Measurements from ENCODE around the gene BTN2A1.
"Not testable (repeated sequence)": the region's sequence is repeated elsewhere in the genome, so short reads cannot be mapped to it uniquely, and the experiment has no call there.

Gene BTN2A1

GRCh38 chr6:26457806-26458688 is at the start of gene BTN2A1:
Gene BTN2A1 (plus strand): TSS chr6:26457955. CDS start chr6:26458637, 682 bp downstream.
- peak; percentile 41 for DNase-seq (ENCODE audit: low read depth)

GRCh38 chr6:26408828-26409730 is 48.7 kb upstream of the BTN2A1 start:
- DNase-seq (ENCODE audit: low read depth), result no peak

GRCh38 chr6:26411751-26412150 is 46.0 kb upstream of the BTN2A1 start:
- no peak for DNase-seq (ENCODE audit: low read depth)

- no peak for DNase-seq (ENCODE audit: low read depth)
Observed at GRCh38 chr6:26412228-26412627, 45.5 kb upstream of the BTN2A1 start.

- DNase-seq (ENCODE audit: low read depth), result no peak
Observed at GRCh38 chr6:26412954-26413353, 44.8 kb upstream of the BTN2A1 start.

GRCh38 chr6:26414281-26414680 is 43.5 kb upstream of the BTN2A1 start:
- DNase-seq (ENCODE audit: low read depth), result no peak

- no peak for DNase-seq (ENCODE audit: low read depth)
Observed at GRCh38 chr6:26415036-26415614, 42.6 kb upstream of the BTN2A1 start.

- DNase-seq (ENCODE audit: low read depth), result no peak
Observed at GRCh38 chr6:26415791-26416190, 42.0 kb upstream of the BTN2A1 start.

GRCh38 chr6:26416288-26416687 is 41.5 kb upstream of the BTN2A1 start:
- no peak for DNase-seq (ENCODE audit: low read depth)

GRCh38 chr6:26418077-26418476 is 39.7 kb upstream of the BTN2A1 start:
- DNase-seq (ENCODE audit: low read depth), result not testable (repeated sequence)

- not testable (repeated sequence) for DNase-seq (ENCODE audit: low read depth)
Observed at GRCh38 chr6:26418795-26419194, 39.0 kb upstream of the BTN2A1 start.

- DNase-seq (ENCODE audit: low read depth), result no peak
Observed at GRCh38 chr6:26420688-26421171, 37.0 kb upstream of the BTN2A1 start.

GRCh38 chr6:26421259-26422144 is 36.3 kb upstream of the BTN2A1 start:
- DNase-seq (ENCODE audit: low read depth), result peak; percentile 15

GRCh38 chr6:26422329-26422728 is 35.4 kb upstream of the BTN2A1 start:
- DNase-seq (ENCODE audit: low read depth), result no peak

- DNase-seq (ENCODE audit: low read depth), result no peak
Observed at GRCh38 chr6:26426691-26427450, 30.9 kb upstream of the BTN2A1 start.

- DNase-seq (ENCODE audit: low read depth), result no peak
Observed at GRCh38 chr6:26427451-26427809, 30.3 kb upstream of the BTN2A1 start.

- no peak for DNase-seq (ENCODE audit: low read depth)
Observed at GRCh38 chr6:26428206-26428605, 29.5 kb upstream of the BTN2A1 start.

- no peak for DNase-seq (ENCODE audit: low read depth)
Observed at GRCh38 chr6:26430787-26431186, 27.0 kb upstream of the BTN2A1 start.

- no peak for DNase-seq (ENCODE audit: low read depth)
Observed at GRCh38 chr6:26431258-26432172, 26.2 kb upstream of the BTN2A1 start.

Measured in activated T-helper 1 cell treated with Interleukin-2 at 50 U/mL for 16 hours (primary cell).